Measurements from ENCODE around the gene DACH1.

- no peak for TF ChIP-seq GATAD2A (IDR thresholded peaks at IDR 0.05)
- no peak for TF ChIP-seq HLTF (IDR thresholded peaks at IDR 0.05)
- no peak for TF ChIP-seq NR3C1 (CRISPR knock-in tag; IDR thresholded peaks at IDR 0.05)
- no peak for TF ChIP-seq CTCF (IDR thresholded peaks at IDR 0.05 in 2 of 3, conservative IDR thresholded peaks at IDR 0.05 in 1 of 3; ENCODE audit: insufficient read depth in 2 of 3, low read depth in 1 of 3, low read length in 3 of 3)
- no peak for TF ChIP-seq XRCC5 (IDR thresholded peaks at IDR 0.05; ENCODE audit: low read depth, low read length)
- no peak for TF ChIP-seq POLR2AphosphoS5 (IDR thresholded peaks at IDR 0.05; ENCODE audit: control insufficient read depth, insufficient read depth, low read depth, low read length)
- no peak for TF ChIP-seq SRF (CRISPR knock-in tag; IDR thresholded peaks at IDR 0.05)
- no peak for TF ChIP-seq ZBTB26 (CRISPR knock-in tag; IDR thresholded peaks at IDR 0.05)
- no peak for TF ChIP-seq ZC3H4 (CRISPR knock-in tag; IDR thresholded peaks at IDR 0.05; ENCODE audit: borderline replicate concordance)
- no peak for TF ChIP-seq REST (IDR thresholded peaks at IDR 0.05; ENCODE audit: borderline replicate concordance)
- TF ChIP-seq REST (CRISPR knock-in tag; IDR thresholded peaks at IDR 0.05; ENCODE audit: low read depth), result no peak
- no peak for TF ChIP-seq FOXK2 (conservative IDR thresholded peaks at IDR 0.05 in 1 of 2, IDR thresholded peaks at IDR 0.05 in 1 of 2; ENCODE audit: low read depth in 2 of 2)
- no peak for TF ChIP-seq ZNF444 (CRISPR knock-in tag; IDR thresholded peaks at IDR 0.05)
Observed at GRCh38 chr13:71863254-71863865, 3.6 kb downstream of the DACH1 start.

All from K562 (cell line).